Fibroblast of pulmonary artery (primary cell): ENCODE data around the gene RNF150.
A peak's percentile ranks its signal among the peaks of the same experiment; 100 is the strongest.

Source experiments
- DNase-seq: peaks from one replicate; pipeline ENCODE4 v3.0.0-alpha.2; 2010; ENCODE audit warnings: low read depth
- H3K4me3 ChIP-seq: replicated peaks from 2 replicates; pipeline ENCODE4 v1.5.1; 2011; ENCODE audit warnings: low read depth, mild to moderate bottlenecking, control low read depth, low read length, moderate library complexity
- TF ChIP-seq, protein P1 (sequence below): IDR thresholded peaks from 2 replicates; pipeline ENCODE4 v1.5.1; 2011; ENCODE audit warnings: mild to moderate bottlenecking, control low read depth, low read length, inconsistent platforms; ENCODE audit errors: missing control alignments

The RNF150 gene

DNA sequence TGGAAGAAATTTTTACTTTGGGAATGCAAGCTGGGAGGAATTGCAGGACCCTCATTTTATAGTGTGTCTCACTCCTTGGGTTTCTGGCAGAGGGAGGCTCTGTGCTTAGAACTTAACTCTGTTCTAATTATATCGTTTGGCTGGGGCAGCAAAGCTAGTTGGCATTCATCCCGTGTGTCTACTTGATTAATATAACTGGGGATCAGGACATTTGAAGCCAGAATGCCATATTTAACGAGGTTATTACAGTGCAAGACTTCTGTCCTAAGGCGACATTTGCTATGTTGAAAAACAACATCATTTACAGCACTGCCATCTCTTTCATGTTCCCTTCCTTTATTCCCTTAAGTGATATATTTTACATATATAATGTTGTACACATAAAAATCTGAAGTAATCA lies 198.0 kb downstream of the RNF150 start:
- DNase-seq, result peak; percentile 28
- TF ChIP-seq, protein P1, sequence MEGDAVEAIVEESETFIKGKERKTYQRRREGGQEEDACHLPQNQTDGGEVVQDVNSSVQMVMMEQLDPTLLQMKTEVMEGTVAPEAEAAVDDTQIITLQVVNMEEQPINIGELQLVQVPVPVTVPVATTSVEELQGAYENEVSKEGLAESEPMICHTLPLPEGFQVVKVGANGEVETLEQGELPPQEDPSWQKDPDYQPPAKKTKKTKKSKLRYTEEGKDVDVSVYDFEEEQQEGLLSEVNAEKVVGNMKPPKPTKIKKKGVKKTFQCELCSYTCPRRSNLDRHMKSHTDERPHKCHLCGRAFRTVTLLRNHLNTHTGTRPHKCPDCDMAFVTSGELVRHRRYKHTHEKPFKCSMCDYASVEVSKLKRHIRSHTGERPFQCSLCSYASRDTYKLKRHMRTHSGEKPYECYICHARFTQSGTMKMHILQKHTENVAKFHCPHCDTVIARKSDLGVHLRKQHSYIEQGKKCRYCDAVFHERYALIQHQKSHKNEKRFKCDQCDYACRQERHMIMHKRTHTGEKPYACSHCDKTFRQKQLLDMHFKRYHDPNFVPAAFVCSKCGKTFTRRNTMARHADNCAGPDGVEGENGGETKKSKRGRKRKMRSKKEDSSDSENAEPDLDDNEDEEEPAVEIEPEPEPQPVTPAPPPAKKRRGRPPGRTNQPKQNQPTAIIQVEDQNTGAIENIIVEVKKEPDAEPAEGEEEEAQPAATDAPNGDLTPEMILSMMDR, result no peak

DNA sequence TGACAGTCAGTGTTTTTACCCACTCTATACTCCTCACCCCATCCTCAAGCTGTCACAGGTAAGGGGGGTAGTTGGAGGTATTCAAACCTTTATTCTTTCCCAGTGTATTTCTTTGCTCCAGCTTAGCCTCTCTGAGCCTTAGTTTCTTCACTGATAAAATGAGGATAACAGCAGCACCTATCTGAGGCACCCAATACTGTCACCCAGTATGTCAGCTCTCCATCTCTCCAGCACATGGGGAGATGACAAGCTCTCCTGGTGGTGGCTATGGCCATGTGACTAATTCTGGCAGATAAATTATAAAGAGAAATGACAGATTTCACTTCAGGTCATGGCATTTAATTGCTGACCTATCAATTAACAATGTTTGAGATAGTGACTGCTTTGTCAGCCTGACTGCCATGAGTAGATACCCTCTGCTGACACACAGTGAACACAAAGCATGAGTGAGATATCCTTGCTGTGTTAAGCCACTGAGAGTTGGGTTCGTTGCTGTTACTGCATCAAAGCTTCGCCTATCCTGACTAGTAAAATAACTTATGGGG lies 200.7 kb downstream of the RNF150 start:
- H3K4me3 ChIP-seq, result no peak overlapping the region

More for the DNA sequence above, 198.0 kb downstream of the RNF150 start:
- no peak overlapping the region for H3K4me3 ChIP-seq

GRCh38 chr4:140931911-140932310 lies 201.4 kb downstream of the RNF150 start:
- no peak for DNase-seq
- TF ChIP-seq, protein P1, result no peak
- H3K4me3 ChIP-seq, result no peak overlapping the region

More for the DNA sequence above, 200.7 kb downstream of the RNF150 start:
- DNase-seq, result no peak
- TF ChIP-seq, protein P1, result no peak

- no peak for DNase-seq
- TF ChIP-seq, protein P1, result no peak
- H3K4me3 ChIP-seq, result no peak overlapping the region
These were observed 202.7 kb downstream of the RNF150 start for GRCh38 chr4:140930557-140930956.

DNA sequence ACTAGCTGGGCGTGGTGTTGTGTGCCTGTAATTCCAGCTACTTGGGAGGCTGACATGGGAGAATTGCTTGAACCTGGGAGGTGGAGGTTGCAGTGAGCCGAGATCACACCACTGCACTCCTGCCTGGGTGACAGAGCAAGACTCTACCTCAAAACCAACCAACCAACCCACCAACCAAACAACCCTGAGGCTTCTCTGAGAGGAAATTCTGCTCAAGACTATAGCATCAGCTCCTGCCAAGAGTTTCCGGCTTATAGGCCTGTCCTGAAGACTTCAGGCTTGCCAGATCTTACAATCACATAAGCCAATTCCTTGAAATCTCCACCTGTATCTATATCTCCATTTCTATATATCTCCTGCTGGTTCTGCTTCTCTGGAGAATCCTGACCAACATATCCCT lies 203.3 kb downstream of the RNF150 start:
- DNase-seq, result no peak
- TF ChIP-seq, protein P1, result no peak
- no peak overlapping the region for H3K4me3 ChIP-seq

DNA sequence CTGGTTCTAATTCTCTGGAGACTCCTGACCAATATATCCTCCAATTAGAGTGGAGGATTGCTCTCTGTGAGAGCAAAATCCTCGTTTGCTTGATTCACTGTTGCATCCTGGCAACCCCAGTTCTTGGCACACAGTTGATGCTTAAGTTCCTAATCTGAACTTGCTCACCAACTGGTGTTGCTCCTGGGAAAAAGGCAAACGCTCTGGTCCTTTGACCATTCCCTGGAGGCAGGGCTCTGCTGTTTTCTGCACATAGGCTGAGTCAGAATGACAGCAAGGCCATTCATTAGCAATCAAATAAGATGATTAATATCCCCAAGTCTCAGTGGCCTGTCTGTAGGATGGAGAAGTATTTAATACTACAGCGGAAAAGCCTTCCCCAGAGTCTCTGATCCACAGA lies 204.4 kb downstream of the RNF150 start:
- no peak overlapping the region for H3K4me3 ChIP-seq
- TF ChIP-seq, protein P1, result no peak
- no peak for DNase-seq

DNA sequence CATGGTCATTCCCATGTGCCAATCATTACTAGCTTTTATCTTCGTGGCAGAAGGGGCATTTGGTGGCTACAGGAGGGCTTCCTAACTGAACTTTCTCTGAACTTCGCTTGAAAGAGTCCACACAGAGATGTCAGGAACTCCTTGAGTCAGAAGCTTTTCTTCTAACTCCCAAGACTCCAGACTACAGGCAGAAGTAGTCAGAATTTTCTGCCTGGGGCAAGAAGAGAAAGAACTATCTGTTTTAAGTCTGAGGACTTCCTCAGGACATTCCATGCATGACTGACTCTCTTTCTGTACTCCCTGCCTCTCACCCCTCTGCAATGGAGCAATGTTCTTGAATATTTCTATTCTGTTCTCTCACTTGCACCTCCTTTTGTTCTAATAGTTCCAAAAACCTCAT lies 206.6 kb downstream of the RNF150 start:
- TF ChIP-seq, protein P1, result no peak
- H3K4me3 ChIP-seq, result no peak overlapping the region
- no peak for DNase-seq
